H1 (cell line): Measurements from ENCODE around the gene ART5.

Experiments used
- CREB1 ChIP-seq: IDR thresholded peaks from 2 replicates; pipeline ENCODE4 v1.6.1; 2012; ENCODE audit warnings: inconsistent platforms
- EP300 ChIP-seq, 2 experiments: IDR thresholded peaks; 1 replicate in 1 of 2; 2 replicates in 1 of 2; pipeline ENCODE4 v1.6.1; 2011 to 2012; ENCODE audit warnings: low read depth in 2 of 2, low read length in 2 of 2, mild to moderate bottlenecking in 2 of 2, borderline replicate concordance in 1 of 2, inconsistent platforms in 1 of 2, moderate library complexity in 1 of 2
- TF ChIP-seq, protein P1 (sequence below): IDR thresholded peaks from 2 replicates; pipeline ENCODE4 v1.6.1; 2011; ENCODE audit warnings: low read depth, mild to moderate bottlenecking, low read length; ENCODE audit not compliant: insufficient read depth

DNA sequence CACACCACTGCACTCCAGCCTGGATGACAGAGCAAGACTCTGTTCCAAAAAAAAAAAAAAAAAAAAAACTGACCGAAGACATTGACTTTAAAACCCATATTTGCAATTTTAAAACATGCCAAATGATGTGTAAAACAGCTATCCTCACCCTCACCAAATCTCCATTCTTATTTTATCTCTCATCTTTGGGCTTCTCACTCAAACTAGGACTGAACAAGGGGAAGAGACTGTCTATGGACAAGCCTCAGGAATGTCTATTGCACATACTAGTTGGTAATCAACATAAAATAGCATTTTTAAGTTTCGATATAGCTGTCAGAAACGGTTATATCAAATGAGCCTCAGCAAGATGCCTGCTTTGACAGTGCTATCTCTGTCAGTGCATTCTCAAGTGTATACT, 37.3 kb upstream of the ART5 start:
- TF ChIP-seq EP300 (IDR thresholded peaks at IDR 0.05; ENCODE audit: borderline replicate concordance in 1 of 2, low read depth in 2 of 2, low read length in 2 of 2) (no peak), CREB1 (no peak)
- TF ChIP-seq, protein P1, sequence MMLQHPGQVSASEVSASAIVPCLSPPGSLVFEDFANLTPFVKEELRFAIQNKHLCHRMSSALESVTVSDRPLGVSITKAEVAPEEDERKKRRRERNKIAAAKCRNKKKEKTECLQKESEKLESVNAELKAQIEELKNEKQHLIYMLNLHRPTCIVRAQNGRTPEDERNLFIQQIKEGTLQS = no peak
